ENCODE measurements around the gene C10orf143. TPM values are rescaled to one million over a fixed set of nuclear protein-coding genes. Genes with fewer than 3 reads are reported as not detected.

C10orf143 gene
- total RNA-seq, 1 donor from 2014 or later, result 3.6 TPM

DNA sequence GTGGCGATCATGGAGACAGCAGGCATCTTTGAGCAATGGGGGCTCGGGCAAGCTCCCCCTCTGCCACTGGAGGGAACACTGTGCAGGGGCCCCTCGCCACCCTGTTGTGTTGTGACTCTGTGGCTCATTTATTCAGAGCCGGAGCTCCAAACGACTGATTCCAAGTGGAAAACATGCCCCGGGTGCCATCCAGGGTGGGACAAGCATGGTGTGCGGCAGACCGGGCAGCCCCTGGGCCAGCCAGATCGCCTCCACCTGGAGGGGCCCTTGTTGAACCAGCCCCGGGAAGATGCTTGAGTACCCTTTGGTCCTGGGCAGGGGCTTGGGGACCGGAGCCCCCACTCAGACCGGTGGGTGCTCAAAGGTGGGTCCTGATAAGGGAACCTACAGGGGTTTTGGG lies 61.4 kb downstream of the C10orf143 start:
- no peak overlapping the region for H3K4me3 Mint-ChIP-seq (ENCODE audit: low read depth)
- H3K27me3 Mint-ChIP-seq, result peaks cover 8% of the 10 kb centered on the region
- TF ChIP-seq, protein P1, sequence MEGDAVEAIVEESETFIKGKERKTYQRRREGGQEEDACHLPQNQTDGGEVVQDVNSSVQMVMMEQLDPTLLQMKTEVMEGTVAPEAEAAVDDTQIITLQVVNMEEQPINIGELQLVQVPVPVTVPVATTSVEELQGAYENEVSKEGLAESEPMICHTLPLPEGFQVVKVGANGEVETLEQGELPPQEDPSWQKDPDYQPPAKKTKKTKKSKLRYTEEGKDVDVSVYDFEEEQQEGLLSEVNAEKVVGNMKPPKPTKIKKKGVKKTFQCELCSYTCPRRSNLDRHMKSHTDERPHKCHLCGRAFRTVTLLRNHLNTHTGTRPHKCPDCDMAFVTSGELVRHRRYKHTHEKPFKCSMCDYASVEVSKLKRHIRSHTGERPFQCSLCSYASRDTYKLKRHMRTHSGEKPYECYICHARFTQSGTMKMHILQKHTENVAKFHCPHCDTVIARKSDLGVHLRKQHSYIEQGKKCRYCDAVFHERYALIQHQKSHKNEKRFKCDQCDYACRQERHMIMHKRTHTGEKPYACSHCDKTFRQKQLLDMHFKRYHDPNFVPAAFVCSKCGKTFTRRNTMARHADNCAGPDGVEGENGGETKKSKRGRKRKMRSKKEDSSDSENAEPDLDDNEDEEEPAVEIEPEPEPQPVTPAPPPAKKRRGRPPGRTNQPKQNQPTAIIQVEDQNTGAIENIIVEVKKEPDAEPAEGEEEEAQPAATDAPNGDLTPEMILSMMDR (IDR thresholded peaks at IDR 0.05; ENCODE audit: unreplicated experiment), result no peak
- no peaks in the 10 kb centered on the region for H3K36me3 Mint-ChIP-seq (ENCODE audit: insufficient read depth)
- H3K4me1 Mint-ChIP-seq (ENCODE audit: low read depth), result no peaks in the 10 kb centered on the region
- H3K9me3 Mint-ChIP-seq (ENCODE audit: low read depth), result no peaks in the 10 kb centered on the region
- no peak for DNase-seq (ENCODE audit: low spot score, unreplicated experiment)
- no peak overlapping the region for H3K27ac Mint-ChIP-seq

DNA sequence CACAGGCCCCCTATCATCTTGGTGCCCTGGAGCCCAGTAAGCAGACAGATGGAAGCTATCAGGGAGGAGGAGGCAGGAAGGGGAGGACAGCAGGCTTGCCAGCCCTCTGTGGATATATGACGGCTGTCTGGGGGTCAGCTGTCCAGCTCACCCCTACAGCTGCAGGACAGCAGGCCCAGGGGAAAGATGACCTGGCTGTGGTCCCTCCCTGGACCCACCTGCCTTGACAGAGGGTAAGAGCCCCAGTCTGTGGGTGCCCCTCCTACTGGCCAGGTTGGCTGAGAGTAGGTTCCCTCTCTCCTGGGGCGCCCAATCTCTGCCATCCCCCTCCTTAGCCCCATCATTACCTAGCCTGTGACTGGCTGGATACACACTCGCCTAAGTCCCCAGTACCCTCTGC lies 62.5 kb downstream of the C10orf143 start:
- Mint-ChIP-seq H3K9me3 (ENCODE audit: low read depth) (no peaks in the 10 kb centered on the region), H3K4me1 (ENCODE audit: low read depth) (no peaks in the 10 kb centered on the region), H3K27ac (no peak overlapping the region), H3K27me3 (peaks cover 20% of the 10 kb centered on the region), H3K36me3 (ENCODE audit: insufficient read depth) (no peaks in the 10 kb centered on the region), H3K4me3 (ENCODE audit: low read depth) (no peak overlapping the region)
- TF ChIP-seq, protein P1 (IDR thresholded peaks at IDR 0.05; ENCODE audit: unreplicated experiment), result no peak
- DNase-seq (ENCODE audit: low spot score, unreplicated experiment), result no peak

DNA sequence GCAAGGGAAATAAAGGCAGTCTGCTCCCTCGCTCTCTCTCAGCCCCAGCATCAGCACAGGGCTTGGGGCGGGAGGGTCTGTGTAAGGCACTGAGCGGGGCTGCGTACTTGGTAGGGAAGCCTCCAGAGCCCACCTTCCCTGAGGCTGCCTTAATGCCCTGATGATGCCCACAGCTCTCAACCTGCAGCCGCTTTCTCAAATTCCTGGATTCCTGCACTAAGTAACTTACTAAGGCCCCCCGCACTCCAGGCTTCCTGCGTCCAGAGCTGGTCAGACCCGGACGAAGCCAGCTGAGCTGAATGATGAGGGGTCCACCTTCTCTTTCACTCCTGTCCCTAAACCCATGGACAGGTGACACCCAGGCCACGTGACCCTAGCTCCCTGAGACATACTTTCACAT lies 63.3 kb downstream of the C10orf143 start:
- Mint-ChIP-seq H3K36me3 (ENCODE audit: insufficient read depth) (no peaks in the 10 kb centered on the region), H3K27me3 (peaks cover 27% of the 10 kb centered on the region)
- no peak for DNase-seq (ENCODE audit: low spot score, unreplicated experiment)

DNA sequence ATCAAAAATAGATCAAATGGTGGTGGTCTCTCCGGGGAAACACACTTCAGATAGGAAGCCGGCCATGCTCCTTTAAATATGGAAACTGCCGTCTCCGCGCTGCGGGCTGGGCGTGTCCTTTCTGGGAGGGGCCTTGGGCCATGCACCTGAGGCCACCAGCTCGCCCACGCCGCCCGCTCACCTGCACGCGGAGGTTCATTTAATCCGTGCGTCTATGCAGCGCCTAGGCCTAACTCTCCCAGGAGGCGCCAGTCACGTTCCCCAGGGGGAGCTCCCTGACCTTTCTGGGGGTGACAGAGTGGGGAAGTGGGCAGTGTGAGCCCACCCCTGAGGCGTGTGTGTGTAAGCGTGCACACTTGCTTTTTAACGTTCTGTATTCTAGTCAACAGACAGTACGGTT lies 64.0 kb downstream of the C10orf143 start:
- peaks cover 32% of the 10 kb centered on the region for H3K27me3 Mint-ChIP-seq
- no peaks in the 10 kb centered on the region for H3K36me3 Mint-ChIP-seq (ENCODE audit: insufficient read depth)
- no peaks in the 10 kb centered on the region for H3K9me3 Mint-ChIP-seq (ENCODE audit: low read depth)
- no peak overlapping the region for H3K4me3 Mint-ChIP-seq (ENCODE audit: low read depth)
- TF ChIP-seq, protein P1 (IDR thresholded peaks at IDR 0.05; ENCODE audit: unreplicated experiment), result no peak
- no peaks in the 10 kb centered on the region for H3K4me1 Mint-ChIP-seq (ENCODE audit: low read depth)
- H3K27ac Mint-ChIP-seq, result no peak overlapping the region
- no peak for DNase-seq (ENCODE audit: low spot score, unreplicated experiment)

More for the DNA sequence above, 63.3 kb downstream of the C10orf143 start:
- Mint-ChIP-seq H3K27ac (no peak overlapping the region), H3K9me3 (ENCODE audit: low read depth) (no peaks in the 10 kb centered on the region), H3K4me1 (ENCODE audit: low read depth) (no peaks in the 10 kb centered on the region), H3K4me3 (ENCODE audit: low read depth) (no peak overlapping the region)
- TF ChIP-seq, protein P1 (IDR thresholded peaks at IDR 0.05; ENCODE audit: unreplicated experiment), result no peak

DNA sequence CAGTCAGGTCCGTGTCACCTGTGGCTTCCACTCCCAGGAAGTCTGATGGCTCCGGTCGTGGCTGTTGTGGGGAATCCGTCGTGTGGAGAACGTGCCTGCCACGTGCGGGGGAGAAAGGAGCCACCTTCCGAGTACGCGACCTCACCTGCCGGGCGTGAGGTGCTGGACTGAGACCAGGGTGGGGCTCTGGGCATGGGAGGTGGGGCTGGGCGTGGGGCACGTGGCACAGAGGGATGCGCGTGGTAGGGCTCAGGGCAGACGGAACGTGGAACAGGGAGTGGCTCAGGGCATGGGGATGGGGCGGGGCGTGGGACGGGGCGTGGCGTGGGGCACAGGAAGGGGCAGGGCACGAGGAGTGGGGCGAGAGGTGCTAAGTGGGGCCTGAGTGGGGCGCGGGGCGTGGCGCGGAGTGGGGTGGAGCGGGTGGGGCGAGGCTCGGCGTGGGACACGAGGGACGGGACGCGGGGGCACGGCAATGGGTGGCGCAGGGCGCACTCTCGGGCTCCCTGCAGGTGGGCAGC lies 64.8 kb downstream of the C10orf143 start:
- Mint-ChIP-seq H3K36me3 (ENCODE audit: insufficient read depth) (no peaks in the 10 kb centered on the region), H3K27ac (no peak overlapping the region), H3K4me3 (ENCODE audit: low read depth) (no peak overlapping the region), H3K9me3 (ENCODE audit: low read depth) (no peaks in the 10 kb centered on the region), H3K27me3 (peaks cover 34% of the 10 kb centered on the region), H3K4me1 (ENCODE audit: low read depth) (no peaks in the 10 kb centered on the region)
- DNase-seq (ENCODE audit: low spot score, unreplicated experiment), result no peak
- TF ChIP-seq, protein P1 (IDR thresholded peaks at IDR 0.05; ENCODE audit: unreplicated experiment), result no peak

Measured in progenitor cell of endocrine pancreas (in vitro differentiated cells).